Islet of Langerhans (tissue), 1 donor: ENCODE results near the gene HOXA13.

Experiments
- FAIRE-seq: peaks from one replicate; lab custom pipeline; 2011; peaks lifted over from hg19 to GRCh38; lab: Jason Lieb, UNC

The HOXA13 gene

DNA sequence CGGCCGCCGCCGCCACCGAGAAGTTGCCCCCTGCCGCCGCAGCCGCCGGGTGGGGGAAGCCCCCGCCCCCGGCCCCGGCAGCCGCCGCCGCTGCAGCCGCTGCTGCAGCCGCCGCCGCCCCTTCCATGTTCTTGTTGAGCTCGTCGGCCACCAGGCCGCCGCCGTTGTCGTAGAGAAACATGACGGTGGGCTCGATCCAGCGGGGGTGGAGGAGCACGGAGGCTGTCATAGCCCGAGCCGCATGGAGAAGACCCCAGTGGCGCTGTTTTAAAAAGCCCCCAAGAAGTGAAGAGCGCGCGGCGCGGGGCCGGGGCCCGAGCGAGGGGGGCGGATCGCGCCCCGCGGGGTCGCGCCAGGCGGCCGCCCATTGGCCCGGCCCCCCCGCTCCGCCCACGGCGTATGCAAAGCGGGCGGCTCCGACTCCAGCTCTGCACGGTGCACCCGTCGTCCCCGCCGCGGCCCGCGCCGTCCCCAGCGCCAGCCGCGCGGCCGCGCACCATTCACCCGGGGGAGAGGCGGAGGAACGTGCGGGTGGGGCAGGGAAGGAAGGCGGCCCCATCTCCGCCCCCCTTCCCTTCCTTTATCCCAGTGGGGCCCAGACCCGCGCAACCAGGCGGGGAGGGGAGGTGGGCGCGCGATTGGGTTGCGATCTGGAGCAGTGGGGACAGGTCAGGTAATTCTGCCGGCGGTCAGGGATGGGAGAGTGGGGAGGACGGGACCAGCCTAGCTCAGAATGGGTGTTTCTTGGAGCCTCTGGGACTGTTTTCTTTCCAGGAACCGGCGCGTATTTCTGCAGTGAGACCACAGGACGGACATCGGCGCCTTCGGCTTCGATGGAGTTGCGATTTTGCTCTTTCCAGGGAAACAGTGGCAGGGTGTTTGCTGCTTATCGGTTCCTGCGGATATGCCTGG is at the start of gene HOXA13:
Gene HOXA13 (minus strand): TSS at position 243 of the 912 bp plus-strand sequence. CDS start 14 bp downstream, at position 229.
- no peak for FAIRE-seq

DNA sequence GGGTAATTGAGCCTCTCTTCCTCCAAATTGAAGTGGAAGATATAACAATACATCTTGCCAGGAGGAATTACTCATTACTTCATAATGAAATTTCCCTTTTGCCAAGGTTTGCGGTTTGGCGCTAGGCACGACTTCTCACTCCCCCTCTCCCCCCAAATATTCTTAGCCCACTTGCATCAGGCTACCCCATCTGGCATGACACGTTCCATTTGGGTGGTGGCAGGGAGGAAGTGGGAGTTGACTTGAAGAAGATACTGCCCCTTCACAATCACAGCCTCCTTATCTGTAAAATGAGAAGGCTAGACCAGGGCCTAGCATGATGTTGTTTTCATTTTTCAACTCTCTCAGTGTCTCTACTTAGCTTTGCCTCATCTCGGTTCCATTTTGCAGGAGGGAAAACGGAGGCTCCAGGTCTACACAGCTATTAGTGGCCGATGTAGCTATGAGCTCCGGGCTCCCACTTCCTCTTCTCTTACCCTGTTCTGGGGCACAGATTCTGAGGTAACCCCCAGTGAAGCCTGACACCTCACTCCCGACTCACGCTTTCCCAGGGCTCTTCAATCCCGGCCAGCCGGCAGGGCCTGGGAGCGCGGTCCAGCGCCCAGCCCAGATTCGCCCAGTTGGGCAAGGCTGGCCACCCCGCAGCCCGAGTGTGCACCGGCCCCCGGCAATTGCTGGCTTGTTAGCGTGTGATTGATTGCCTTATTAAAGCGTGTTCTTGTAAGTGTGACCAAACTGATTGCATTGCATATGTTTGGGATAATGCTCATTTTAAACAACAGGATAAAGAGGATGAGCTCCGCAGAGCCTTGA is 49.2 kb upstream of the HOXA13 start:
- FAIRE-seq: no peak

DNA sequence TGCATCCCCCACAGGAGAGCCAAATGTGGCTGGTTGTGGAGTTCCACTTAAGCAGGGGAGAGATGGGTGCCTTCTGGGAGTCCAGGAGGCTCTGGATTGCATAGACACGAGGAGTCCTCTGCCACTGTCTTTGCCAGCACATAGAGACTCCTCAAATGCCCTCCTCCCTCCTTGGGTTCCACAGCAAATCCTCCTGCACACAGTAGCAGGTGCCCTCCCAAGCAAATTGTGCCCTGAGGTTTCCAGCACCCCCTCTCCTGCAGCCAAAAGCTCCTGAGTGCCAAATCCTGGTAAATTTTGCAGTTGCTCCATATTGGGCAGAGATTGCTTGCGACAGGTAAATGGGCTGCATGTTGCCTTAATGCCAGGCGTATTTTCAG is 48.5 kb upstream of the HOXA13 start:
- no peak for FAIRE-seq

- no peak for FAIRE-seq
Measured at GRCh38 chr7:27247452-27248426, 47.8 kb upstream of the HOXA13 start.

GRCh38 chr7:27247000-27247399 is 47.1 kb upstream of the HOXA13 start:
- FAIRE-seq: no peak

GRCh38 chr7:27245798-27246691 is 46.2 kb upstream of the HOXA13 start:
- no peak for FAIRE-seq

DNA sequence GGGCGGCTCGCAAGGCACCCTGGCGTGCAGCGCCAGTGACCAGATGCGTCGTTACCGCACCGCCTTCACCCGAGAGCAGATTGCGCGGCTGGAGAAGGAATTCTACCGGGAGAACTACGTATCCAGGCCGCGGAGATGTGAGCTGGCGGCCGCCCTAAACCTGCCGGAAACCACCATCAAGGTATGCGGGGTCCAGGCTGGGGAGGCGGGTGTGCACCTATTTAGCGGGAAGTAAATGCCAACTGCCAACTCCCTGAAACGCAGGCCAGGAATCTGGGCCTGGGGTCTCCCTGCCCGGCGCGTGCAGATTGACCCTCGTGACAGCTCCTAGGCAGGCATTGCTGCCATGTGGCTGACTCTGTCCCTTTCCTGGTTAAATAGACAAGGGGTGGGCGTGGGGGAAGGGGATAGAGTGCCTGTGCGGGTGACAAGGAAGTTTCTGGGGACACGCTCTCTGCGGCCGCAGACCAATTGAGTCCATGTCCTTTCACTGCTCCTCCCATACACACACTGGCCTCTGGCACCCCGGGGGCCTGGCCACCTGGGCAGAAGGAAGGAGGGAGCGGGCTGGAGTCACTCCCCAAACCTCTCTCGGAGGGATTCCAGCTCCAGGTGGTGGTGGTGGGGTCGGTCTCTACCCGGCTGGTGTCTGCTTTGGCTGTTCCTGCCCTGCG is 45.4 kb upstream of the HOXA13 start:
- FAIRE-seq: no peak

DNA sequence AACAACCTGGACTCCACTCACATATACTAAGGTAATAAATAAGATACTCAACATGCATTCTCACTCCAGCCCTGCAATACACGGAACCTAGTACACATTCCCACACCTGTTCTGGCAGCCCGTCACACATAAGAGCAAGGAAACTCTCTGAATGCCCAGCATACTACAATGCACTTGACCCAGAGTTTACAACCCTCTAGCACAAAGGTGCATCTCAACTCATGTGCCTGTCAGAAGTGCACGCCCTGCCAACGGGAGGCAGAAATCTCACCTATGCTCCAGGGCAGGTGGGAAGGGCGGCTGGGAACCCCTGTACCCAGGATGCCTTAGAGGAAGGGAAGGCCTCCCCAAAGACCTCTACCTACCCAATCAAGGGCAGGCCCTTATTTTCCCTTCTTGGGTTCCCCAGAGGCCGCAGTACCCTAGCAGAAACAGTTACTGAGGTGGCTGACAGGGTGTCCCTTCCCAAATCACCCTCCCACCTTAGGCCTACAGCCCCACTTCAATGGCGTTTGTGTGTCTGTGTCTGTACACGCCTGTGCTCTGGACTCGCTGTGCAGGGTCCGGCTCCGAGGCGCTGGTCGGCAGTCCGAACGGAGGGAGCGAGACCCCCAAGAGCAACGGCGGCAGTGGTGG is 44.7 kb upstream of the HOXA13 start:
- no peak for FAIRE-seq

DNA sequence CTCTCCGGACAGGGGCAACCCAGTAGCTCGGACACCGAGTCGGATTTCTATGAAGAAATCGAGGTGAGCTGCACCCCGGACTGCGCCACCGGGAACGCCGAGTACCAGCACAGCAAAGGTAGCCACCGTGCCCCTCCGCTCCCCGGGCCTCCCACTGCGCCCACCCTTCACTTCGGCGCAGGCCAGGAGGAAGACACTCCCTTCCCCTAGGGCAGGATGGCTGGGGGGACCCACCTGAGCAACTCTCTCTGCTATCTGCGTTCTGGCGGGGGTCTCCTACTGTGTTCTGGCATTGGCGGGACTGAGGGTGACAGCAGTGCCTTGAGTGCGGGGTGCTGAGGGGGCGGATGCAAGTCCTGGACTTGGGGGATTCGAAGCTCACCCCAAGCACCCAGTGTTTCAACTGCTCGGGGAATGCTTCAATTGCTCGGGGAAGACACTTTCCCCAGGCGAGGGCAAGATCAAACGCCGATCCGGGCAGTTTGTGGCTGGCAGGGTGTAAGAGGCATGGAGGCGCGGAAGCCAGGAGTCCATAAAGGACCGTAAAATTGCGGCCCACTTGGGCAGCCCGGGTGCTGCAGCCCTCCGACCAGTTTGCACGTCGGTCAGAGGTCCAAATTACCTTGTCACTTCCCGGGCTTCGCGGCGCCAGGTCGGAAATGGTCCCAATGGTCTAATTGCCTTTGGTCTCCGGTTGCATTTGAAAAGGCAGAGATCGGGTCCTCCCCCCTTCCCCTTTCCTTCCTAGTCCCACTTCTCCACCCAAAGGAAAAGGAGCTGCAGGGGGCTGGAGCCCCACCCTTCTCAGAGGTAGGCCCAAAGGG is 43.7 kb upstream of the HOXA13 start:
- no peak for FAIRE-seq

GRCh38 chr7:27242555-27243339 is 42.9 kb upstream of the HOXA13 start, which contains the start of gene EVX1:
TSS of gene EVX1 (plus strand) at chr7:27242802. CDS start at chr7:27243031, 229 bp downstream.
- no peak for FAIRE-seq

DNA sequence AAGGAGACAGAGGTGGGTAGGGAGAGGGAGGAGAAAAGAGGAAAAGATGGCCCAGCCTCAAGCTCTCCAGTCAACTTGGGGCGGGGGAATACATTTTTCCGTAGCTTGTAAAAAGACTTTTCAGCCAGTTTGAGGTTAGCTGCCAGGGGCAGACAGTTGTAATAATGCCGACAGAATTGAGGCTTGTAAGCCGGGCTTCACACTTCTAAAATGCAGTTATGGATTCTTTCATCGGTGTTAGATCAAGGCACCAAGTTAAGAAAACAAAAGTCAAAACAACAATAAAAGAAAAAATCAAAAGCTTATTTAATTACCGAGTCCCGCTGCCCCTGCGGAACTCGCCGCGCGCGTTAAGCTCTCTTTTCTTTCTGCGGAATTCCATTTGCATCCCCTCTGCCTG is 42.3 kb upstream of the HOXA13 start:
- no peak for FAIRE-seq

GRCh38 chr7:27241189-27242056 is 41.5 kb upstream of the HOXA13 start:
- no peak for FAIRE-seq

DNA sequence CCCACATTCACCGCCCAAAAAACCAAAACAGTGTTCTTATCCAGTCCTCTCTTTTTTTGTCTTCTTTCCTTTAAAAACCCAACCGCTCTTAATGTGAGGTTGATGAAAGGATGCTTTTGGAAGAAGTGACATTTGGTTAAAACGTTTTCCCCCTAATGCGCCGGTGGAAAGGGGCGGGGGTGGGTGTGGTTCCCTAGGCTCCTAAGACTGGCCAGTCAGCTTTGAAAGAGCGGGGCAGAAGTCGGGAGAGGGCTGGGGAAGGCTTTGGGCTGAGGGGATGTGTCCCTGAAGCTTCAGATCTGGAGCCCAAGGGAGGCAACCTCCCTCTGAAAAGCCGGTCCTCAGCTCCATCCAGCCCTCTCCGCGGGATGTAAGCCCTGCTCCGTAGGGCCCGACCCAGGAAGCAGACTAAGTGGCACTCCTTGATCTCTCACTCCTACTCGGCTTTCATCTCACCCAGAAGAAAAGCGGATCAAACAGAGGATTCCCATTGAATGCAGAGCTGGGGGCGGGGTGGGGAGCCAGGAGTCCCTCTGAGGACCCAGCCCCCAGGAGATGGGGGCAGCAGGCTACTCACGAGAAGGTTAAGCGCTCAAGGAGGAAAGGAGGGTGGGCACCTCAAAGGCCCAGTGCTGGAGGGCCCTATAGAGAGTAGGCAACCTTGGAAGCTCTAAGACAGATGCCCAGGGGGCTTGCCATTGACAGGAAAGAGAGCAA is 40.3 kb upstream of the HOXA13 start:
- FAIRE-seq: no peak

DNA sequence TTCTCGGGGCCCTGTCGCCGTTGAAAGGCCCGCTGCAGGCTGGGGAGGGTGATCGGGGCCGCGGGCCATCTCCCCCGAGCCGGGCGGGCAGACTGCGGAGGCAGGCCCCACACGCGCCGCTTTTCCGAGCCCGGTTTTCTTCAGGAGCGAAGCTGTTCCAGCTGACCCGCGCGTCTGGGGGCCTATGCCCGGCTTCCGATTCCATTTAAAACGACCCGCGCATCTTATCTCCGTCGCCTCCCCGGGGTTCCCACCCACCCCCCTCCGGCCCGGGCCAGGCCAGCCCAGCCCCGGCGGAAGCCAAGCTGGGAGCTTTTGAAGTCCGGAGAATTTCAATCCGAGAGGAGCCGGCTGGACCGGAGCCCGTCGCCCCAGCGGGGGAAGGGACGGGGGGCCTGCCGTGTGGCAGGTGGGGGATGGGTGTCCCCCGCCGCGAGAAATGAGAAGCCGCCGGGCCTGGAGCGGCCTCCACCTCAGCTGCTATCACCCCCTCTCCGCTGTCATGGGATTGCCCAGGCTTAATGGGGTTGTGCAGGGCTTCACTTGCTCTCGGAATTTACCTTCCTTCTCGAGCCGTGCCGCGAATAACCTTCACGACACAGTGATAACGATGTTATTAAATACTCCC is 39.6 kb upstream of the HOXA13 start:
- FAIRE-seq: no peak

GRCh38 chr7:27238979-27239386 is 39.1 kb upstream of the HOXA13 start:
- FAIRE-seq: no peak
